ENCODE results near the gene FRRS1L. TPM values are rescaled to one million over a fixed set of nuclear protein-coding genes. Genes with fewer than 3 reads are reported as not detected.

Gene FRRS1L
- total RNA-seq, 1 donor from 2014 or later = 1.1 TPM

DNA sequence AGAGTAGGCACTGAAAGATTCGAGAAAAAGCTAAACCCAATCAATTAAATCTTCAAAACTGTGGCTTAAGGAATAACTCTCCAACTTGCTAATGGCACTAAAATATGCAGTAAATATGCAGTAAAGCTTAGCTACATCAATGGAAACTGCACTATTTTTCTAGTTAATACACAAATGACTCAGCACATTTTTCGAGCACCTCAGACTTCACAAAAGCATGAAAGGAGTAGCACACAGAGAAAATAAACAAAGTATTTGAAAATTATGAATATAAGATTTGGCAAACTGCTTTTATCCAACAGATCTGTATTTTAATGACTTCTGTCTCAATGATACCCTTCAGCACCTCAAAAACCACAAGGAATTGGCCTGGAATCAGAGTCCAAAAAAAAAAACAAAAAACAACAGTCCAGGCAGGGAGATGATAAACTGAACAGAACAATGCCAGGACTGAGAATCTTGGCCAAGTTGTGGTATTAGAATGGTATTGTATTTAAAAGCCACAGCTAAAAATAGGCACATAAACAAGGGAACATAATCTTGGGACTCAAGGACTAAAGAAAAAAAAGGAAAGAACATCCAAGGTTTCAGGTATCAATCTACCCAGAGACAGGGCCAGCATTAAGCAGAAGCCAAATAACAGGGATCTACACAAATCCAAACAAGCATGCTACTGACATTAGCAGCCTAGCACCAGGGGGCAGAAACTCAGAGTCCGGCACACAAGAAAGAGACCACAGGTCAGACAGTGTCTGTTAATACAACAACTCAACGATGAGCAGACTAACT lies 68.7 kb downstream of the FRRS1L start:
- Mint-ChIP-seq H3K27me3 (ENCODE audit: low read depth, unreplicated experiment) (no peaks in the 10 kb centered on the region), H3K9me3 (ENCODE audit: unreplicated experiment) (no peaks in the 10 kb centered on the region), H3K36me3 (ENCODE audit: low read depth, unreplicated experiment) (no peaks in the 10 kb centered on the region), H3K4me1 (ENCODE audit: low read depth, unreplicated experiment) (peaks cover 33% of the 10 kb centered on the region), H3K4me3 (ENCODE audit: unreplicated experiment) (no peak overlapping the region), H3K27ac (ENCODE audit: unreplicated experiment) (peak overlapping the region; percentile 93)
- TF ChIP-seq, protein P1, sequence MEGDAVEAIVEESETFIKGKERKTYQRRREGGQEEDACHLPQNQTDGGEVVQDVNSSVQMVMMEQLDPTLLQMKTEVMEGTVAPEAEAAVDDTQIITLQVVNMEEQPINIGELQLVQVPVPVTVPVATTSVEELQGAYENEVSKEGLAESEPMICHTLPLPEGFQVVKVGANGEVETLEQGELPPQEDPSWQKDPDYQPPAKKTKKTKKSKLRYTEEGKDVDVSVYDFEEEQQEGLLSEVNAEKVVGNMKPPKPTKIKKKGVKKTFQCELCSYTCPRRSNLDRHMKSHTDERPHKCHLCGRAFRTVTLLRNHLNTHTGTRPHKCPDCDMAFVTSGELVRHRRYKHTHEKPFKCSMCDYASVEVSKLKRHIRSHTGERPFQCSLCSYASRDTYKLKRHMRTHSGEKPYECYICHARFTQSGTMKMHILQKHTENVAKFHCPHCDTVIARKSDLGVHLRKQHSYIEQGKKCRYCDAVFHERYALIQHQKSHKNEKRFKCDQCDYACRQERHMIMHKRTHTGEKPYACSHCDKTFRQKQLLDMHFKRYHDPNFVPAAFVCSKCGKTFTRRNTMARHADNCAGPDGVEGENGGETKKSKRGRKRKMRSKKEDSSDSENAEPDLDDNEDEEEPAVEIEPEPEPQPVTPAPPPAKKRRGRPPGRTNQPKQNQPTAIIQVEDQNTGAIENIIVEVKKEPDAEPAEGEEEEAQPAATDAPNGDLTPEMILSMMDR (IDR thresholded peaks at IDR 0.05; ENCODE audit: insufficient read depth, low read depth, low read length) = no peak
- TF ChIP-seq EZH2 (IDR thresholded peaks at IDR 0.05; ENCODE audit: insufficient read depth, low read length) = no peak
- Histone ChIP-seq H3K79me2 (ENCODE audit: insufficient read depth, low read length) (peaks cover 81% of the 10 kb centered on the region), H3K9me3 (ENCODE audit: insufficient read depth, low read depth, low read length) (no peaks in the 10 kb centered on the region), H3K27ac (ENCODE audit: low read depth, low read length) (peak overlapping the region; percentile 46), H2AFZ (ENCODE audit: low read depth, low read length) (no peak overlapping the region), H4K20me1 (ENCODE audit: insufficient read depth, low read length) (peaks cover 87% of the 10 kb centered on the region), H3K36me3 (ENCODE audit: insufficient read depth, low read length) (peaks cover 2% of the 10 kb centered on the region), H3K9ac (ENCODE audit: low read length) (peak overlapping the region; percentile 19), H3K4me2 (ENCODE audit: low read length) (peak overlapping the region; percentile 72), H3K4me3 (ENCODE audit: insufficient read depth, low read depth, low read length) (no peak overlapping the region), H3K27me3 (ENCODE audit: insufficient read depth, low read length) (no peaks in the 10 kb centered on the region), H3K4me1 (ENCODE audit: insufficient read depth, low read length) (peaks cover 28% of the 10 kb centered on the region)
- FAIRE-seq = no peak
- DNase-seq (ENCODE audit: low read depth) = peak; percentile 93

DNA sequence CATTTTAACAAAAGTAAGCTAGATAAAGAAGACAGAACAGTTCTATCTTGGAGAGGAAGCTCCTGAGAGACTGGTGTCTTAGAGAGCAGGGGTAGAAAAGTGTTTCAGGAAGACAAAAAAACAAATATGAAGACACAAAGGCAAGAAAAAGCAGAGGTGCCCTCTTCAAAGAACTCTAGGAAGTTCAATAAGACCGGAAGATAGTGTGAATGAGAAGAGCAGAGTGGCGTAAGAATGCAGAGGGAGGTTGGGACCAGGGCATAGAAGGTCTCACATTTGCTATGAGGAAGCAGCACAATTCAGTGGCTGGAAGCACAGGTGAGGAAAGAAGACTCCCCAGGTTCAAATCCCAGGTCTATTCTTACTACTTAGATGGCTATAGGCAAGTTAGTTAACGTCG lies 69.9 kb downstream of the FRRS1L start:
- Histone ChIP-seq H3K9me3 (ENCODE audit: insufficient read depth, low read depth, low read length) (no peaks in the 10 kb centered on the region), H4K20me1 (ENCODE audit: insufficient read depth, low read length) (peaks cover 92% of the 10 kb centered on the region), H3K27ac (ENCODE audit: low read depth, low read length) (no peak overlapping the region), H3K4me3 (ENCODE audit: insufficient read depth, low read depth, low read length) (no peak overlapping the region), H3K79me2 (ENCODE audit: insufficient read depth, low read length) (peaks cover 71% of the 10 kb centered on the region), H2AFZ (ENCODE audit: low read depth, low read length) (no peak overlapping the region), H3K4me1 (ENCODE audit: insufficient read depth, low read length) (peaks cover 28% of the 10 kb centered on the region), H3K36me3 (ENCODE audit: insufficient read depth, low read length) (peaks cover 2% of the 10 kb centered on the region), H3K9ac (ENCODE audit: low read length) (no peak overlapping the region), H3K4me2 (ENCODE audit: low read length) (no peak overlapping the region), H3K27me3 (ENCODE audit: insufficient read depth, low read length) (no peaks in the 10 kb centered on the region)
- H3K36me3 Mint-ChIP-seq (ENCODE audit: low read depth, unreplicated experiment) = peaks cover 4% of the 10 kb centered on the region
- no peak overlapping the region for H3K4me3 Mint-ChIP-seq (ENCODE audit: unreplicated experiment)
- H3K4me1 Mint-ChIP-seq (ENCODE audit: low read depth, unreplicated experiment) = peaks cover 38% of the 10 kb centered on the region
- no peak for TF ChIP-seq EZH2 (IDR thresholded peaks at IDR 0.05; ENCODE audit: insufficient read depth, low read length)
- TF ChIP-seq, protein P1 (IDR thresholded peaks at IDR 0.05; ENCODE audit: insufficient read depth, low read depth, low read length) = no peak
- peak overlapping the region; percentile 93 for H3K27ac Mint-ChIP-seq (ENCODE audit: unreplicated experiment)
- DNase-seq (ENCODE audit: low read depth) (no peak), FAIRE-seq (no peak)
- H3K27me3 Mint-ChIP-seq (ENCODE audit: low read depth, unreplicated experiment) = no peaks in the 10 kb centered on the region
- H3K9me3 Mint-ChIP-seq (ENCODE audit: unreplicated experiment) = no peaks in the 10 kb centered on the region

DNA sequence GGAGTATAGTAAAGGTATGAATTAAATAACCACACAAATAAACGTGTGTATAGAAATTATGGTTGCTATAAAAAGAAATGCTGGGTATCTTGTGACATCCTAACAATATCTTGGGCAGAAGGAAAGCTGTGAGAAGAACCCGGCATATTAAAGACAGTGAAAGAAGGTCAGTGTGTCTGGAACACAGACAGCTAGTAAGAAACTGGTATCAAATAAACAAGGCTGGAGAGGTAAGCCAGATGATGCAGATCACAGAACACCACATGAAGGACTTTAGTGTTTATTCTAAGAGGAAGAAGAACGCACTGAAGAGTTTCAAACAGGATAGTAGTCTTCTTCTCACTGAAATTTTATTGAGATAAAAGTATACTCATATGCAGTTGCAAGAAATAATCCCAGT lies 71.7 kb downstream of the FRRS1L start:
- no peak for DNase-seq (ENCODE audit: low read depth)
- peaks cover 18% of the 10 kb centered on the region for H3K4me1 ChIP-seq (ENCODE audit: insufficient read depth, low read length)
- H3K27me3 ChIP-seq (ENCODE audit: insufficient read depth, low read length) = no peaks in the 10 kb centered on the region
- FAIRE-seq = no peak
- no peak overlapping the region for H3K4me2 ChIP-seq (ENCODE audit: low read length)
- H3K9me3 ChIP-seq (ENCODE audit: insufficient read depth, low read depth, low read length) = no peaks in the 10 kb centered on the region
- TF ChIP-seq EZH2 (IDR thresholded peaks at IDR 0.05; ENCODE audit: insufficient read depth, low read length) = no peak
- TF ChIP-seq, protein P1 (IDR thresholded peaks at IDR 0.05; ENCODE audit: insufficient read depth, low read depth, low read length) = no peak
- no peak overlapping the region for H3K4me3 Mint-ChIP-seq (ENCODE audit: unreplicated experiment)
- H3K9me3 Mint-ChIP-seq (ENCODE audit: unreplicated experiment) = no peaks in the 10 kb centered on the region
- H3K4me3 ChIP-seq (ENCODE audit: insufficient read depth, low read depth, low read length) = no peak overlapping the region
- no peak overlapping the region for H2AFZ ChIP-seq (ENCODE audit: low read depth, low read length)
- H3K36me3 ChIP-seq (ENCODE audit: insufficient read depth, low read length) = peaks cover 2% of the 10 kb centered on the region
- peaks cover 32% of the 10 kb centered on the region for H3K4me1 Mint-ChIP-seq (ENCODE audit: low read depth, unreplicated experiment)
- no peaks in the 10 kb centered on the region for H3K27me3 Mint-ChIP-seq (ENCODE audit: low read depth, unreplicated experiment)
- no peak overlapping the region for H3K9ac ChIP-seq (ENCODE audit: low read length)
- peaks cover 8% of the 10 kb centered on the region for H3K36me3 Mint-ChIP-seq (ENCODE audit: low read depth, unreplicated experiment)
- H3K27ac ChIP-seq (ENCODE audit: low read depth, low read length) = no peak overlapping the region
- H4K20me1 ChIP-seq (ENCODE audit: insufficient read depth, low read length) = peaks cover 84% of the 10 kb centered on the region
- peaks cover 59% of the 10 kb centered on the region for H3K79me2 ChIP-seq (ENCODE audit: insufficient read depth, low read length)
- no peak overlapping the region for H3K27ac Mint-ChIP-seq (ENCODE audit: unreplicated experiment)

Data from astrocyte (in vitro differentiated cells and primary cell).